Adrenal gland (tissue), 12 donors: ENCODE measurements around the gene SLC8A2. TPM values are rescaled to one million over a fixed set of nuclear protein-coding genes. Genes with fewer than 3 reads are reported as not detected.

ENCODE experiments used
- DNase-seq, 7 donors: peaks; one replicate each; pipeline ENCODE4 v3.0.0-alpha.2; 2019 to 2020
- H3K27ac ChIP-seq, 5 donors: fragments of 200-600 bp; sonication (generic) in 4 of 5; 1 replicate in 3 of 5; 2 replicates in 2 of 5; pipeline versions ENCODE4 v1.5.1 to v1.8.0; 2016 to 2020; ENCODE audit warnings: mild to moderate bottlenecking in 1 of 5
- H3K27me3 ChIP-seq: fragments of 200-600 bp; 2 replicates; pipeline ENCODE4 v1.8.0; 2021
- H3K36me3 ChIP-seq, 2 donors: fragments of 200-600 bp; replicated peaks in 1 of 2; 1 replicate in 1 of 2; 2 replicates in 1 of 2; pipeline versions ENCODE4 v1.5.1 to v1.8.0; 2018 to 2022
- H3K4me1 ChIP-seq, 2 donors: fragments of 200-600 bp; replicated peaks in 1 of 2; 1 replicate in 1 of 2; 2 replicates in 1 of 2; pipeline versions ENCODE4 v1.5.1 to v1.8.0; 2018 to 2021
- H3K4me3 ChIP-seq, 4 donors: fragments of 200-600 bp; sonication (generic) in 3 of 4; one replicate each; pipeline ENCODE4 v1.5.1; 2016 to 2018
- H3K9me3 ChIP-seq, 3 donors: fragments of 200-600 bp; sonication (generic) in 1 of 3; replicated peaks in 1 of 3; 1 replicate in 2 of 3; 2 replicates in 1 of 3; pipeline versions ENCODE4 v1.5.1 to v1.8.0; 2016 to 2021
- CTCF ChIP-seq, 6 experiments: fragments of 450-650 bp in 4 of 6; fragments of 200-600 bp in 2 of 6; sonication (generic) in 1 of 6; IDR thresholded peaks; 1 replicate in 5 of 6; 2 replicates in 1 of 6; pipeline versions ENCODE4 v1.5.1 to v1.8.0; 2016 to 2021; ENCODE audit warnings: antibody characterized with exemption in 6 of 6, mild to moderate bottlenecking in 2 of 6, moderate library complexity in 1 of 6
- POLR2A ChIP-seq, 2 donors: fragments of 450-650 bp; IDR thresholded peaks; one replicate each; pipeline ENCODE4 v1.6.1; 2017; ENCODE audit warnings: antibody characterized with exemption in 2 of 2, mild to moderate bottlenecking in 2 of 2, moderate library complexity in 1 of 2
- WGBS, 4 donors: extraction: QIAGEN DNeasy Blood & Tissue Kit in 2 of 4; methylation state at CpG; one replicate each; pipeline versions ENCODE4 v1.1.5 to v1.1.7; 2013 to 2017; 5-methylcytosine and 5-hydroxymethylcytosine counted together
- intact Hi-C, 2 donors: fragments of 100-400 bp; cut with DNase I; formaldehyde crosslinking; loops; one replicate each; pipeline versions ENCODE4 v1.14.1 to v1.15.0; 2022 to 2023
- polyA plus RNA-seq, 3 donors: library from polyadenylated mRNA; stranded (reverse); fragments of 200-250 nt in 2 of 3; fragments of 350-450 nt in 1 of 3; fragmentation: Illumina TruSeq in 1 of 3; extraction: RNeasy Lipid Tissue Mini Kit (QIAGEN cat#74804) in 1 of 3; gene quantifications; one replicate each; pipeline ENCODE4 v1.2.3, GENCODE V29; 2013 to 2014
- total RNA-seq, 9 donors: library from RNA; depleted of rRNA in 4 of 9; stranded (reverse); fragments of >200 nt in 4 of 9; fragments of 120-200 nt in 1 of 9; fragmentation: NEBNext Ultra II Directional in 1 of 9; extraction: Animal tissue kit (Norgen Biotek cat#: 25700) in 1 of 9; gene quantifications; one replicate each; pipeline versions ENCODE4 v1.1.0 to v1.2.4, GENCODE V29; 2013 to 2023
- donor health status: healthy with polysubstance abuse.
- donor health status: Bipolar disorder and iron deficiency.
- donor health status: DM: yes; HTN: yes; CAD: no.
- donor health status: DM: no; HTN: no; CAD: no.
- donor health status: DM: no; HTN: no; CAD: no.
- donor health status: DM: yes; HTN: yes; CAD: no.

SLC8A2 gene
- total and polyA plus RNA-seq, 12 donors, result 0.22 to 6.1 (median 3.0) TPM; not detected in 3

- Histone ChIP-seq H3K4me3 (no peak overlapping the region), H3K9me3 (no peaks in the 10 kb centered on the region), H3K4me1 (peaks cover 0 to 4% of the 10 kb centered on the region in 2 donors), H3K27ac (no peak overlapping the region), H3K27me3 (peaks cover 55% of the 10 kb centered on the region), H3K36me3 (no peaks in the 10 kb centered on the region)
- 8 to 15% (median 11%) methylated on average over 17 to 19 of the region's 19 CpGs for WGBS, 4 donors
- TF ChIP-seq POLR2A (IDR thresholded peaks at IDR 0.05), result no peak
- TF ChIP-seq CTCF (IDR thresholded peaks at IDR 0.05), result no peak
- DNase-seq, result no peak
- intact Hi-C loops, result loop anchor here in 1 of 2 donors (10.0 kb wide), 1 partner anchor 129 kb away; no protein-coding TSS in a partner anchor
These were observed 48.4 kb downstream of the SLC8A2 start for GRCh38 chr19:47423203-47423882.

- H3K27me3 ChIP-seq, result peaks cover 55% of the 10 kb centered on the region
These were observed 49.1 kb downstream of the SLC8A2 start for GRCh38 chr19:47422417-47423163.

GRCh38 chr19:47421844-47422395 lies 49.8 kb downstream of the SLC8A2 start:
- H3K36me3 ChIP-seq, result no peaks in the 10 kb centered on the region
- intact Hi-C loops, result loop anchor here in 1 of 2 donors (10.0 kb wide), 1 partner anchor 127 kb away; no protein-coding TSS in a partner anchor
- 1 to 4% (median 2%) methylated on average over 20 to 31 of the region's 31 CpGs for WGBS, 4 donors
- peaks cover 55% of the 10 kb centered on the region for H3K27me3 ChIP-seq
- TF ChIP-seq CTCF (IDR thresholded peaks at IDR 0.05) (no peak), POLR2A (IDR thresholded peaks at IDR 0.05) (no peak)
- no peak overlapping the region for H3K27ac ChIP-seq
- H3K4me1 ChIP-seq, result no peaks in the 10 kb centered on the region
- no peak for DNase-seq
- no peak overlapping the region for H3K4me3 ChIP-seq
- no peaks in the 10 kb centered on the region for H3K9me3 ChIP-seq

More at GRCh38 chr19:47422417-47423163, 49.1 kb downstream of the SLC8A2 start:
- no peak for DNase-seq
- 2 to 21% (median 9%) methylated on average over 1 of the region's 1 CpG for WGBS, 4 donors
- Histone ChIP-seq H3K4me3 (no peak overlapping the region), H3K9me3 (no peaks in the 10 kb centered on the region), H3K36me3 (no peaks in the 10 kb centered on the region), H3K27ac (no peak overlapping the region), H3K4me1 (no peaks in the 10 kb centered on the region)
- TF ChIP-seq CTCF (IDR thresholded peaks at IDR 0.05) (no peak), POLR2A (IDR thresholded peaks at IDR 0.05) (no peak)
- intact Hi-C loops, result loop anchor here in 1 of 2 donors (10.0 kb wide), 1 partner anchor 128 kb away; no protein-coding TSS in a partner anchor

GRCh38 chr19:47421244-47421786 lies 50.4 kb downstream of the SLC8A2 start:
- intact Hi-C loops, result loop anchor here in 1 of 2 donors (10.0 kb wide), 1 partner anchor 127 kb away; no protein-coding TSS in a partner anchor

More at GRCh38 chr19:47421244-47421786, 50.4 kb downstream of the SLC8A2 start:
- Histone ChIP-seq H3K27me3 (peaks cover 61% of the 10 kb centered on the region), H3K36me3 (no peaks in the 10 kb centered on the region), H3K9me3 (no peaks in the 10 kb centered on the region), H3K27ac (no peak overlapping the region), H3K4me1 (no peaks in the 10 kb centered on the region), H3K4me3 (no peak overlapping the region)
- TF ChIP-seq CTCF (IDR thresholded peaks at IDR 0.05) (no peak), POLR2A (IDR thresholded peaks at IDR 0.05) (no peak)
- WGBS, 4 donors, result 8 to 15% (median 13%) methylated on average over 7 to 16 of the region's 16 CpGs
- no peak for DNase-seq
